Uterus (tissue), 4 donors: ENCODE measurements around the gene CKB. TPM values are rescaled to one million over a fixed set of nuclear protein-coding genes. Genes with fewer than 3 reads are reported as not detected.
A peak's percentile ranks its signal among the peaks of the same experiment; 100 is the strongest.

Experiments used
- DNase-seq, 2 donors: peaks; one replicate each; pipeline ENCODE4 v3.0.0-alpha.2; 2019 to 2020
- H3K27ac ChIP-seq, 2 donors: fragments of 200-600 bp; sonication (generic); 1 replicate in 1 of 2; 2 replicates in 1 of 2; pipeline ENCODE4 v1.5.1; 2016 to 2018
- H3K27me3 ChIP-seq, 2 donors: fragments of 200-600 bp; sonication (generic); one replicate each; pipeline ENCODE4 v1.5.1; 2018 to 2019; ENCODE audit warnings: control low read depth in 1 of 2
- H3K36me3 ChIP-seq, 2 donors: fragments of 200-600 bp; sonication (generic); one replicate each; pipeline ENCODE4 v1.5.1; 2019; ENCODE audit warnings: control low read depth in 1 of 2
- H3K4me1 ChIP-seq, 2 donors: fragments of 200-600 bp; sonication (generic); one replicate each; pipeline ENCODE4 v1.5.1; 2018 to 2019; ENCODE audit warnings: control low read depth in 1 of 2
- H3K4me3 ChIP-seq, 2 donors: fragments of 200-600 bp; sonication (generic); 1 replicate in 1 of 2; 2 replicates in 1 of 2; pipeline ENCODE4 v1.5.1; 2018 to 2019; ENCODE audit warnings: mild to moderate bottlenecking in 1 of 2
- H3K9me3 ChIP-seq, 2 donors: fragments of 200-600 bp; sonication (generic); one replicate each; pipeline ENCODE4 v1.5.1; 2019; ENCODE audit warnings: control low read depth in 1 of 2
- CTCF ChIP-seq, 4 experiments: fragments of 200-600 bp in 2 of 4; fragments of 450-650 bp in 2 of 4; sonication (generic) in 2 of 4; IDR thresholded peaks; one replicate each; pipeline ENCODE4 v1.5.1; 2016 to 2019; ENCODE audit warnings: antibody characterized with exemption in 4 of 4, mild to moderate bottlenecking in 2 of 4, moderate library complexity in 1 of 4
- POLR2A ChIP-seq, 2 donors: fragments of 450-650 bp; IDR thresholded peaks; one replicate each; pipeline ENCODE4 v1.6.1; 2016; ENCODE audit warnings: antibody characterized with exemption in 2 of 2, mild to moderate bottlenecking in 1 of 2, moderate library complexity in 1 of 2
- intact Hi-C: fragments of 100-400 bp; cut with DNase I; formaldehyde crosslinking; loops from one replicate; pipeline ENCODE4 v1.15.1; 2023; ENCODE audit warnings: low total_unique reads
- total RNA-seq, 4 donors: library from RNA; depleted of rRNA in 3 of 4; stranded (reverse); fragments of >200 nt in 3 of 4; gene quantifications; one replicate each; pipeline versions ENCODE4 v1.1.0 to v1.2.4, GENCODE V29; 2014 to 2023
- donor health status: DM: yes; HTN: yes; CAD: no.

The CKB gene
- total RNA-seq, 4 donors from 2014 or later = 96.2 to 291 (median 218) TPM

GRCh38 chr14:103508521-103509329, 13.9 kb downstream of the CKB start:
- H3K27me3 ChIP-seq = no peaks in the 10 kb centered on the region
- no peaks in the 10 kb centered on the region for H3K9me3 ChIP-seq
- no peaks in the 10 kb centered on the region for H3K36me3 ChIP-seq
- intact Hi-C loops = no loop called here
- TF ChIP-seq CTCF (IDR thresholded peaks at IDR 0.05) (no peak), POLR2A (IDR thresholded peaks at IDR 0.05) (no peak)
- no peak for DNase-seq
- H3K4me1 ChIP-seq = peaks cover 3 to 9% of the 10 kb centered on the region in 2 donors
- H3K27ac ChIP-seq = no peak overlapping the region
- H3K4me3 ChIP-seq = no peak overlapping the region

GRCh38 chr14:103507751-103508150, 14.9 kb downstream of the CKB start:
- Histone ChIP-seq H3K4me3 (no peak overlapping the region), H3K9me3 (no peaks in the 10 kb centered on the region), H3K27ac (no peak overlapping the region), H3K4me1 (peaks cover 0 to 5% of the 10 kb centered on the region in 2 donors), H3K36me3 (no peaks in the 10 kb centered on the region), H3K27me3 (no peaks in the 10 kb centered on the region)
- intact Hi-C loops = no loop called here
- TF ChIP-seq POLR2A (IDR thresholded peaks at IDR 0.05) (no peak), CTCF (IDR thresholded peaks at IDR 0.05) (no peak)
- peak in 1 of 2 donors; percentile 1 for DNase-seq

DNA sequence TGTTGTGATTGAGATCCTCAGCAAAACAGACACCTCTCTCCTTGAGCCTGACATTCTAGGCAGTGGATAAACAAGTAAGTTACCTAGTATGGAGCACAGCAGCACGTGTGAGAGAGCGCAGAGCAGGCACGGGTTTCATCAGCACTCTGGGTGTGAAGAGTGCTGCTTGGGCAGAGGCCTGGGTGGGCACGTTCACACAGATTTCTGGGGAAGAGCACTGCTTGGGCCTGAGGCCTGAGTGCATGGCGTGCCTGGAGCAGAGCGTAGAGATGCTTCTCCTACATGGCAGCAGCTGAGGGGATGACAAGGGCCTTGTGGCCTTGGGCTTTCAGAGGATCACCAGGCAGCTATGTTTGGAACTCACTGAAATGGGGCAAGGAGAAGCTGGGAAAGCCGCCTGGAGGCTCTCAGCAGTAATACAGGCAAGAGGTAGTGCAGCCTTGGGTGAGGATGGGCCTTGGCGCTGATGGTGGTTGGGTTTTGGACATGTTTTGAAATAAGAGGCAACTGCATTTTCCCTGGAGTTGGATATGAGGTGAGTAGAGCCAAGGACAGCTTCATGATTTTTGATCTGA, 17.6 kb downstream of the CKB start:
- Histone ChIP-seq H3K4me3 (no peak overlapping the region), H3K9me3 (no peaks in the 10 kb centered on the region), H3K27ac (no peak overlapping the region), H3K27me3 (no peaks in the 10 kb centered on the region), H3K4me1 (no peaks in the 10 kb centered on the region), H3K36me3 (no peaks in the 10 kb centered on the region)
- TF ChIP-seq POLR2A (IDR thresholded peaks at IDR 0.05) (no peak), CTCF (IDR thresholded peaks at IDR 0.05) (no peak)
- DNase-seq = peak; percentile 3 to 8
- intact Hi-C loops = loop anchor here (5.0 kb wide), 1 partner anchor 42 kb away; no protein-coding TSS in a partner anchor

DNA sequence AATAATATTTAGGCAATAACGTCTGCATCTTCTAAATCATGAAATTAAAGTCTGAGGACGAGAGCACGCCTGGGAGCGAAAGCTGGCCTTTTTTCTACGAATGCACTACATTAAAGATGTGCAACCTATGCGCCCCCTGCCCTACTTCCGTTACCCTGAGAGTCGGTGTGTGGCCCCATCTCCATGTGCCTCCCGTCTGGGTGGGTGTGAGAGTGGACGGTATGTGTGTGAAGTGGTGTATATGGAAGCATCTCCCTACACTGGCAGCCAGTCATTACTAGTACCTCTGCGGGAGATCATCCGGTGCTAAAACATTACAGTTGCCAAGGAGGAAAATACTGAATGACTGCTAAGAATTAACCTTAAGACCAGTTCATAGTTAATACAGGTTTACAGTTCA, 19.3 kb downstream of the CKB start:
- Histone ChIP-seq H3K9me3 (no peaks in the 10 kb centered on the region), H3K4me3 (no peak overlapping the region), H3K4me1 (no peaks in the 10 kb centered on the region), H3K27ac (no peak overlapping the region), H3K36me3 (no peaks in the 10 kb centered on the region), H3K27me3 (no peaks in the 10 kb centered on the region)
- DNase-seq = peak; percentile 6 to 8
- no peak for TF ChIP-seq POLR2A (IDR thresholded peaks at IDR 0.05)
- no peak for TF ChIP-seq CTCF (IDR thresholded peaks at IDR 0.05)
- intact Hi-C loops = loop anchor here (5.0 kb wide), 1 partner anchor 44 kb away; no protein-coding TSS in a partner anchor

- Histone ChIP-seq H3K36me3 (no peaks in the 10 kb centered on the region), H3K4me1 (no peaks in the 10 kb centered on the region), H3K4me3 (no peak overlapping the region), H3K27ac (no peak overlapping the region), H3K27me3 (no peaks in the 10 kb centered on the region), H3K9me3 (no peaks in the 10 kb centered on the region)
- intact Hi-C loops = loop anchor here (5.0 kb wide), 1 partner anchor 44 kb away; no protein-coding TSS in a partner anchor
- TF ChIP-seq POLR2A (IDR thresholded peaks at IDR 0.05) (no peak), CTCF (IDR thresholded peaks at IDR 0.05) (no peak)
- peak; percentile 4 to 6 for DNase-seq
These were observed 19.8 kb downstream of the CKB start for GRCh38 chr14:103502877-103503276.
